A549 (cell line): ENCODE measurements around the gene DBF4. TPM values are rescaled to one million over a fixed set of nuclear protein-coding genes. Genes with fewer than 3 reads are reported as not detected.
"Not testable (repeated sequence)": the region's sequence is repeated elsewhere in the genome, so short reads cannot be mapped to it uniquely, and the experiment has no call there.

ENCODE experiments used
- ATAC-seq, 2 experiments: fragments of 200-7000 bp in 1 of 2; fragments of >200 bp in 1 of 2; cut with Nextera tagmentation in 1 of 2; cut with Tn5 transposase in 1 of 2; 3 replicates each; pipeline versions ENCODE4 v1.8.0 to v1.9.1; 2018 to 2020; ENCODE audit warnings: mild to moderate bottlenecking in 1 of 2, moderate library complexity in 1 of 2
- CTCF ChIA-PET: fragments of 300-600 bp; sonication (Branson Sonifier 250); formaldehyde crosslinking; extraction: SDS; loops from one replicate; lab custom pipeline; 2021; ENCODE audit warnings: antibody characterized with exemption, inconsistent platforms; lab: Yijun Ruan, JAX
- POLR2A ChIA-PET: fragments of 350-600 bp; formaldehyde crosslinking; extraction: SDS; loops from one replicate; lab custom pipeline; 2021; ENCODE audit warnings: antibody characterized with exemption, inconsistent platforms; lab: Yijun Ruan, JAX
- DNase-seq, 2 experiments: peaks; one replicate each; pipeline versions ENCODE4 v3.0.0 to v3.0.0-alpha.2; 2011 to 2016; ENCODE audit warnings: low read depth in 1 of 2, low spot score in 1 of 2
- FAIRE-seq: peaks from 2 replicates; lab custom pipeline; 2011; peaks lifted over from hg19 to GRCh38; lab: Jason Lieb, UNC
- H3K27ac ChIP-seq, 2 experiments: fragments of >200 bp; sonication (Bioruptor Twin); formaldehyde crosslinking; 3 replicates each; pipeline ENCODE4 v1.5.1; 2016 to 2017
- H3K4me1 ChIP-seq: fragments of >200 bp; sonication (Bioruptor Twin); formaldehyde crosslinking; 3 replicates; pipeline ENCODE4 v1.6.1; 2016
- H3K4me2 ChIP-seq: fragments of >200 bp; sonication (Bioruptor Twin); formaldehyde crosslinking; 3 replicates; pipeline ENCODE4 v1.6.1; 2016
- H3K4me3 ChIP-seq: fragments of >200 bp; sonication (Bioruptor Twin); formaldehyde crosslinking; 3 replicates; pipeline ENCODE4 v1.5.1; 2016
- H3K9me3 ChIP-seq: fragments of >200 bp; sonication (Bioruptor Twin); formaldehyde crosslinking; 3 replicates; pipeline ENCODE4 v1.6.1; 2016
- ATOH8 ChIP-seq: fragments of 250-450 bp; sonication (Bioruptor Pico); IDR thresholded peaks from 2 replicates; pipeline ENCODE4 v1.5.0; 2020; ENCODE audit warnings: low read depth, mild to moderate bottlenecking, moderate library complexity
- CBX8 ChIP-seq: fragments of 200-600 bp; sonication (generic); IDR thresholded peaks from 2 replicates; pipeline ENCODE4 v1.6.1; 2016
- CEBPB ChIP-seq, 2 experiments: fragments of >200 bp in 1 of 2; sonication (Bioruptor Twin) in 1 of 2; formaldehyde crosslinking in 1 of 2; IDR thresholded peaks; 2 replicates each; pipeline ENCODE4 v1.6.1; 2012 to 2016
- CHD4 ChIP-seq: fragments of 200-600 bp; sonication (generic); IDR thresholded peaks from 2 replicates; pipeline ENCODE4 v1.6.1; 2016; ENCODE audit warnings: antibody characterized with exemption, mild to moderate bottlenecking, borderline replicate concordance
- EHF ChIP-seq: fragments of 250-450 bp; sonication (Bioruptor Pico); IDR thresholded peaks from 2 replicates; pipeline ENCODE4 v1.5.0; 2020; ENCODE audit warnings: mild to moderate bottlenecking
- FOXS1 ChIP-seq: fragments of 250-450 bp; sonication (Bioruptor Pico); IDR thresholded peaks from 2 replicates; pipeline ENCODE4 v1.5.0; 2020; ENCODE audit warnings: mild to moderate bottlenecking, moderate library complexity
- GATA3 ChIP-seq: IDR thresholded peaks from 2 replicates; pipeline ENCODE4 v1.6.1; 2012; ENCODE audit warnings: borderline replicate concordance
- HEYL ChIP-seq: fragments of 250-450 bp; sonication (Bioruptor Pico); IDR thresholded peaks from 2 replicates; pipeline ENCODE4 v1.8.0; 2021; ENCODE audit warnings: mild to moderate bottlenecking, moderate library complexity
- HOXA7 ChIP-seq: fragments of 250-450 bp; sonication (Bioruptor Pico); IDR thresholded peaks from 2 replicates; pipeline ENCODE4 v1.5.0; 2020; ENCODE audit warnings: mild to moderate bottlenecking, moderate library complexity
- HOXB13 ChIP-seq: fragments of 250-450 bp; sonication (Bioruptor Pico); IDR thresholded peaks from 2 replicates; pipeline ENCODE4 v1.5.0; 2020; ENCODE audit warnings: low read depth, mild to moderate bottlenecking, moderate library complexity
- HOXB5 ChIP-seq: fragments of 250-450 bp; sonication (Bioruptor Pico); IDR thresholded peaks from 2 replicates; pipeline ENCODE4 v1.5.0; 2020; ENCODE audit warnings: mild to moderate bottlenecking, moderate library complexity
- JUNB ChIP-seq: fragments of >200 bp; sonication (Bioruptor Twin); formaldehyde crosslinking; IDR thresholded peaks from 2 replicates; pipeline ENCODE4 v1.6.1; 2016
- KDM5A ChIP-seq: fragments of 200-600 bp; sonication (generic); IDR thresholded peaks from 2 replicates; pipeline ENCODE4 v1.6.1; 2016; ENCODE audit warnings: antibody characterized with exemption, mild to moderate bottlenecking
- MAFK ChIP-seq: fragments of 450-650 bp; IDR thresholded peaks from 2 replicates; pipeline ENCODE4 v1.6.1; 2014; ENCODE audit not compliant: partially characterized antibody
- POLR2A ChIP-seq: IDR thresholded peaks from 2 replicates; pipeline ENCODE4 v1.6.1; 2012; ENCODE audit warnings: mild to moderate bottlenecking, low read length
- RARB ChIP-seq: fragments of 250-450 bp; sonication (Bioruptor Pico); IDR thresholded peaks from 2 replicates; pipeline ENCODE4 v1.8.0; 2021; ENCODE audit warnings: mild to moderate bottlenecking, moderate library complexity
- RCOR1 ChIP-seq: fragments of 150-350 bp; IDR thresholded peaks from 2 replicates; pipeline ENCODE4 v1.6.1; 2014; ENCODE audit warnings: antibody characterized with exemption, low read length, low read depth
- RFX5 ChIP-seq: fragments of 450-650 bp; IDR thresholded peaks from 2 replicates; pipeline ENCODE4 v1.7.1; 2014; ENCODE audit warnings: antibody characterized with exemption, mild to moderate bottlenecking, moderate library complexity
- RNF2 ChIP-seq: fragments of 200-600 bp; sonication (generic); IDR thresholded peaks from 2 replicates; pipeline ENCODE4 v1.6.1; 2016; ENCODE audit warnings: low read depth, mild to moderate bottlenecking, antibody characterized with exemption, moderate library complexity, borderline replicate concordance
- SREBF2 ChIP-seq: fragments of 450-650 bp; IDR thresholded peaks from 2 replicates; pipeline ENCODE4 v1.6.1; 2014; ENCODE audit warnings: mild to moderate bottlenecking, moderate library complexity
- ZC3H11A ChIP-seq: fragments of 450-650 bp; IDR thresholded peaks from 2 replicates; pipeline ENCODE4 v1.6.1; 2014; ENCODE audit warnings: antibody characterized with exemption, mild to moderate bottlenecking
- ZSCAN20 ChIP-seq: fragments of 250-450 bp; sonication (Bioruptor Pico); IDR thresholded peaks from 2 replicates; pipeline ENCODE4 v1.8.0; 2022; ENCODE audit warnings: mild to moderate bottlenecking, moderate library complexity
- WGBS: methylation state at CpG from one replicate; pipeline ENCODE4 v1.1.6; 2017; ENCODE audit errors: missing lambda C conversion rate; 5-methylcytosine and 5-hydroxymethylcytosine counted together
- polyA plus RNA-seq, 4 experiments: library from polyadenylated mRNA; depleted of rRNA in 3 of 4; stranded (reverse); fragments of >200 nt; fragmentation: RNase III in 1 of 4; extraction: RNeasy Plus Mini Kit Qiagen cat#74134 plus additional on column Dnase treatment in 1 of 4; gene quantifications; 2 replicates in 3 of 4; 3 replicates in 1 of 4; pipeline ENCODE4 v1.2.3, GENCODE V29; 2011 to 2017
- TF ChIP-seq, protein P1 (sequence below): IDR thresholded peaks from 2 replicates; pipeline ENCODE4 v1.6.1; 2012

DBF4 gene
- polyA plus RNA-seq, 2 of the 4 experiments (the other 2 are of a cell fraction) = 27.8 to 29.3 TPM

DNA sequence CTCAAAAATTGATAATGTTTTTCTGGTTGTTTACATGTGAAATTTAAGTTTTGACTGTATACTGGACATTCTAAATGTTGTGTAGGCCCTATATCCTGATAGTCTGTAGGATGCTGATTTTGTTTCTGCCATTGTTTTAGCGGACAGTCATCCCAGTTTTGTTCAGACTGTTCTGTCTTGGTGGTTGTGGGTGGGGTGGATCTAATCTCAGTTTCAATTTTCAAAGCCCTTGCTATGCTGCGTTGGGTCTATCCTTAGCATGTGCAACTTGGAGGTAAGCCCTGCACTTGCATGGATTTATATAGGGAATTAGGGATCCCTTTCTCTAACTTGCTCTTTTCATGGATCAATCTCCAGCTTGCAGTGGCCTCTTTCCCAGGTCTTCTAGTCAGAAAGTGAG is 19.1 kb downstream of the DBF4 start:
- CTCF ChIA-PET = interaction anchor here (1.0 kb wide), 1 partner anchor 8 kb away, joined by 3 read pairs; no protein-coding TSS in a partner anchor
- no peak overlapping the region for H3K27ac ChIP-seq
- 94% methylated on average over 2 of the region's 2 CpGs for WGBS
- ATAC-seq = no peak
- no peak for TF ChIP-seq CEBPB (IDR thresholded peaks at IDR 0.05)
- TF ChIP-seq HOXB13 = no peak
- TF ChIP-seq GATA3 = no peak
- no peak for TF ChIP-seq POLR2A
- H3K9me3 ChIP-seq = no peaks in the 10 kb centered on the region
- POLR2A ChIA-PET = no interaction called here
- DNase-seq = no peak
- FAIRE-seq = no peak
- H3K4me3 ChIP-seq = no peak overlapping the region
- no peaks in the 10 kb centered on the region for H3K4me1 ChIP-seq
- H3K4me2 ChIP-seq = no peak overlapping the region

DNA sequence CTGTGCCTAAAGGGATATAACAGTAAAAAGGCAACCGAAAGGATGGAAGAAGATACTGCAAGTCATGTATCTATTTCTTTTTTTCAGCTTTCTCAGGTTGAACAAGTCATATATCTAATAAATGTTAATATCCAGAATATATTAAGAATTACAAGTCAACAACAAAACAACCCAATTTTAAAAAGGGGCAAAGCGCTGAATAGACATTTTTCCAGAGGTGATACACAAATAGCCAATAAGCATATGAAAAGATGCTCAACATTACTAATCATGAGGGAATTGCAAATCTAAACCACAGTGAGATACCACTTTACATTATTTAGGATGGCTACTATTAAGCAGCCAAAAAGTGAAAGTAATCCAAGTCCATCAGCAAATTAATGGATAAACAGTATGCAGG is 23.0 kb downstream of the DBF4 start:
- no peaks in the 10 kb centered on the region for H3K9me3 ChIP-seq
- ChIA-PET POLR2A (no interaction called here), CTCF (no interaction called here)
- WGBS = 93% methylated on average over 2 of the region's 2 CpGs
- H3K4me1 ChIP-seq = no peaks in the 10 kb centered on the region
- H3K4me3 ChIP-seq = no peak overlapping the region
- FAIRE-seq (no peak), ATAC-seq (no peak), DNase-seq (no peak)
- H3K4me2 ChIP-seq = no peak overlapping the region
- H3K27ac ChIP-seq = no peak overlapping the region
- TF ChIP-seq ZSCAN20 (CRISPR knock-in tag) = no peak
- TF ChIP-seq MAFK = peak; percentile 90

DNA sequence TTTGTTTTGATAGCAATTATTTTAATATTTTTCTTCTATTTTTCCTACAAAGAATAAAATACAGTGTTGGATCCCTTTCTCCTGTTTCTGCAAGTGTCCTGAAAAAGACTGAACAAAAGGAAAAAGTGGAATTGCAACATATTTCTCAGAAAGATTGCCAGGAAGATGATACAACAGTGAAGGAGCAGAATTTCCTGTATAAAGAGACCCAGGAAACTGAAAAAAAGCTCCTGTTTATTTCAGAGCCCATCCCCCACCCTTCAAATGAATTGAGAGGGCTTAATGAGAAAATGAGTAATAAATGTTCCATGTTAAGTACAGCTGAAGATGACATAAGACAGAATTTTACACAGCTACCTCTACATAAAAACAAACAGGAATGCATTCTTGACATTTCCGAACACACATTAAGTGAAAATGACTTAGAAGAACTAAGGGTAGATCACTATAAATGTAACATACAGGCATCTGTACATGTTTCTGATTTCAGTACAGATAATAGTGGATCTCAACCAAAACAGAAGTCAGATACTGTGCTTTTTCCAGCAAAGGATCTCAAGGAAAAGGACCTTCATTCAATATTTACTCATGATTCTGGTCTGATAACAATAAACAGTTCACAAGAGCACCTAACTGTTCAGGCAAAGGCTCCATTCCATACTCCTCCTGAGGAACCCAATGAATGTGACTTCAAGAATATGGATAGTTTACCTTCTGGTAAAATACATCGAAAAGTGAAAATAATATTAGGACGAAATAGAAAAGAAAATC is 31.0 kb downstream of the DBF4 start:
- H3K9me3 ChIP-seq, H3K4me3 ChIP-seq, CTCF ChIA-PET, DNase-seq, H3K27ac ChIP-seq, POLR2A ChIA-PET, ATAC-seq, H3K4me1 ChIP-seq, H3K4me2 ChIP-seq, FAIRE-seq: not testable (repeated sequence)
- 93% methylated on average over 3 of the region's 3 CpGs for WGBS

- POLR2A ChIA-PET = not testable (repeated sequence)
Measured at GRCh38 chr7:87908814-87909213, 32.5 kb downstream of the DBF4 start.

DNA sequence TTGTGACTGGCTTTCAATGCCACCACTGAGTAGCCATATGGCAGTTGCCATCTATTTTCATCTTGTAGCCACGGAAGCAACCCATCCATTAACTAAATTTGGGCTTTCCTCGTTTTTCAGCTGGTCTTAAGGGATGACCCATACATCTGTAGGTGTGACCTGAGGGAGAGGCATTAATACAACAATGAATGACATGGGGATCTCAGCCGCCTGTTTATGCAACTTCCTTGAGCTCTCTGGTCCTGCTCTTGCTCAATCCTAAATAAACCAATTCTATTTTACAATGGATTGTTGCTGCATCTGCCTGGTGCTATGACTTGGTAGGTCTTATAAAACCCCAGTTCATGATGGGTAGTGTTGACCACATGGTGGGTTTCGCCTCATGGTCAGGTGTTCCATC is 35.8 kb downstream of the DBF4 start:
- no peaks in the 10 kb centered on the region for H3K9me3 ChIP-seq
- TF ChIP-seq KDM5A = no peak
- TF ChIP-seq EHF (CRISPR knock-in tag) = no peak
- TF ChIP-seq SREBF2 = no peak
- TF ChIP-seq, protein P1, sequence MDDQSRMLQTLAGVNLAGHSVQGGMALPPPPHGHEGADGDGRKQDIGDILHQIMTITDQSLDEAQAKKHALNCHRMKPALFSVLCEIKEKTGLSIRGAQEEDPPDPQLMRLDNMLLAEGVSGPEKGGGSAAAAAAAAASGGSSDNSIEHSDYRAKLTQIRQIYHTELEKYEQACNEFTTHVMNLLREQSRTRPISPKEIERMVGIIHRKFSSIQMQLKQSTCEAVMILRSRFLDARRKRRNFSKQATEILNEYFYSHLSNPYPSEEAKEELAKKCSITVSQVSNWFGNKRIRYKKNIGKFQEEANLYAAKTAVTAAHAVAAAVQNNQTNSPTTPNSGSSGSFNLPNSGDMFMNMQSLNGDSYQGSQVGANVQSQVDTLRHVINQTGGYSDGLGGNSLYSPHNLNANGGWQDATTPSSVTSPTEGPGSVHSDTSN = no peak
- TF ChIP-seq CHD4 = no peak
- TF ChIP-seq HEYL (CRISPR knock-in tag) = no peak
- TF ChIP-seq HOXA7 (CRISPR knock-in tag) = no peak
- TF ChIP-seq JUNB = no peak
- no peak for TF ChIP-seq HOXB5
- no peak for TF ChIP-seq POLR2A
- TF ChIP-seq RFX5 = no peak
- TF ChIP-seq FOXS1 (CRISPR knock-in tag) = no peak
- no peak for TF ChIP-seq CBX8
- TF ChIP-seq ZC3H11A = no peak
- TF ChIP-seq ATOH8 (CRISPR knock-in tag) = no peak
- no peak for TF ChIP-seq RCOR1
- no peak for TF ChIP-seq RARB (CRISPR knock-in tag)
- TF ChIP-seq RNF2 = no peak
- TF ChIP-seq HOXB13 = no peak
- TF ChIP-seq, all 56 proteins: peak for 0
- DNase-seq (no peak), ATAC-seq (peak in 1 of 2 experiments; percentile 18; a peak in 2 of 6 replicates), FAIRE-seq (no peak)
- H3K4me1 ChIP-seq = peaks cover 2% of the 10 kb centered on the region; the same call in 1 of the 3 replicates
- 62% methylated on average over 4 of the region's 4 CpGs for WGBS
- ChIA-PET CTCF (interaction anchor here (1.2 kb wide), 1 partner anchor 26 kb away, joined by 3 read pairs; no protein-coding TSS in a partner anchor), POLR2A (no interaction called here)
- no peak overlapping the region for H3K4me2 ChIP-seq
- no peak overlapping the region for H3K4me3 ChIP-seq
- no peak overlapping the region for H3K27ac ChIP-seq

More at GRCh38 chr7:87908814-87909213, 32.5 kb downstream of the DBF4 start:
- FAIRE-seq, H3K4me2 ChIP-seq, CTCF ChIA-PET, H3K9me3 ChIP-seq, H3K4me1 ChIP-seq, H3K4me3 ChIP-seq, H3K27ac ChIP-seq, DNase-seq: not testable (repeated sequence)
- ATAC-seq = peak in 1 of 2 experiments; percentile 40; a peak in 2 of 6 replicates
- 91% methylated on average over 4 of the region's 4 CpGs for WGBS
